Islet of Langerhans (tissue), 1 donor: ENCODE measurements around the gene QPCTL.
"Not testable (repeated sequence)": the region's sequence is repeated elsewhere in the genome, so short reads cannot be mapped to it uniquely, and the experiment has no call there.

ENCODE experiments used
- FAIRE-seq: peaks from one replicate; lab custom pipeline; 2011; peaks lifted over from hg19 to GRCh38; lab: Jason Lieb, UNC

Gene QPCTL

GRCh38 chr19:45676851-45677263 is 15.6 kb upstream of the QPCTL start:
- no peak for FAIRE-seq

DNA sequence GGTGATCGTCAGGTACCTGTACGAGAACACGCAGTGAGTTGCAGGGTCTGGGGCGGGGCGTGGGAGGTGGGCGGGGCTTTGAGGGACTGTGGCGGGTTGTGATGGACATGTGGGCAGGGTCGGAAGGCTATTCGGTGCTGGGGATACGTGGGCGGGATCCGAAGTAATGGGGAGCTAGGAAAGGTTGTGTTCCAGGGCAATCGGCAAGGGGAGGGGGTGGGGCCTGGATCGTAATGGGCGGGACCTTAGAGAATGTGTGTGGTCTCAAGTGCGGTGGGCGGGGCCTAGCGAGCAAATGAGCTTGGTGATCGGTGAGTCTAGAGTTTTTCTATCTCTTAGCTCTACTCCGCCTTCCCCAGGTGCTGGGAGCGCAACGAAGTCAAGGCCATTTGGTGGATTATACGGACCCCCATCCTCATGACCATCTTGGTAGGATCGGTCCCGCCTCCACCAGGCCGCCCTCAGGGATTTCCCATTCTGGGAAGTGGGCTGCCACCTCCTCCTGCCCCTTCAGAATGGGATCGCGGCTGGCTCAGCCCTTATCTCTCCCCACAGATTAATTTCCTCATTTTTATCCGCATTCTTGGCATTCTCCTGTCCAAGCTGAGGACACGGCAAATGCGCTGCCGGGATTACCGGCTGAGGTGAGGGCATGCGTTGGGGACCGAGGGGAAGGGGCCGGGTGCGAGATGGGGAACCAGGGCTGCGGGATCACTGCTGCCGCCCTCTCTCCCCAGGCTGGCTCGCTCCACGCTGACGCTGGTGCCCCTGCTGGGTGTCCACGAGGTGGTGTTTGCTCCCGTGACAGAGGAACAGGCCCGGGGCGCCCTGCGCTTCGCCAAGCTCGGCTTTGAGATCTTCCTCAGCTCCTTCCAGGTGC is 14.9 kb upstream of the QPCTL start:
- FAIRE-seq: no peak

DNA sequence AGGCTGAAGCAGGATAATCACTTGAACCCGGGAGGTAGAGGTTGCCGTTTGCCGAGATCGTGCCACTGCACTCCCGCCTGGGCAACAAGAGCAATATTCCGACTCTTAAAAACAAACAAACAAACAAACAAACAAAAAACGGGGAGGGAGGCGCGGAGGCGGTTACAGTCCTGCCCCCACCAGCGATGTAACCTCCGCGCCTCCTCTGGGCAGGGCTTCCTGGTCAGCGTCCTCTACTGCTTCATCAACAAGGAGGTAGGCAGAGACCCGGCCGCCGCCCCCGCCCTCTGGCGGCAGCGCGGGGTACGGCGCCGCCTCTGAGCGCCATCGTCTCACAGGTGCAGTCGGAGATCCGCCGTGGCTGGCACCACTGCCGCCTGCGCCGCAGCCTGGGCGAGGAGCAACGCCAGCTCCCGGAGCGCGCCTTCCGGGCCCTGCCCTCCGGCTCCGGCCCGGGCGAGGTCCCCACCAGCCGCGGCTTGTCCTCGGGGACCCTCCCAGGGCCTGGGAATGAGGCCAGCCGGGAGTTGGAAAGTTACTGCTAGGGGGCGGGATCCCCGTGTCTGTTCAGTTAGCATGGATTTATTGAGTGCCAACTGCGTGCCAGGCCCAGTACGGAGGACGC is 11.0 kb upstream of the QPCTL start:
- FAIRE-seq: no peak

- no peak for FAIRE-seq
These were observed 10.3 kb upstream of the QPCTL start for GRCh38 chr19:45682117-45682516.

DNA sequence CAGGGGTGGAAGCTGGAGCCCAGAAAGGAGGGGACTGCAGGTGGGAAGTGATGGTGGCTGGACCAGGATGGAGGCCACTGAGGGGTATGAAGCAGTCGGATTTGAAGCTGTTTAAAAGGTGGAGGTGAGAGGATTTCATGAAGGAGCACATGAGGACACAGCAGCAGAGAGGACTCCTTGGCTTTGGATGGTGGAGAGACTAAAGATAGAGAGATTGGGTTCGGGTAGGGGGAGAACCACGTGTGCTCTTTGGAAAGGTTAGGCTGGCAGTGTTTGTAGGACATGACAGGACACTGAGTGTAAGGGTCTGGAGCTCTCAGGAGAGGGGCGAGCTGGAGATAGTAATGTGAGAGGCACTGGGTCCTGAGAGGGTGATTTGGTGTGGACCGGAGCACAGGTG is 9.6 kb upstream of the QPCTL start:
- no peak for FAIRE-seq

DNA sequence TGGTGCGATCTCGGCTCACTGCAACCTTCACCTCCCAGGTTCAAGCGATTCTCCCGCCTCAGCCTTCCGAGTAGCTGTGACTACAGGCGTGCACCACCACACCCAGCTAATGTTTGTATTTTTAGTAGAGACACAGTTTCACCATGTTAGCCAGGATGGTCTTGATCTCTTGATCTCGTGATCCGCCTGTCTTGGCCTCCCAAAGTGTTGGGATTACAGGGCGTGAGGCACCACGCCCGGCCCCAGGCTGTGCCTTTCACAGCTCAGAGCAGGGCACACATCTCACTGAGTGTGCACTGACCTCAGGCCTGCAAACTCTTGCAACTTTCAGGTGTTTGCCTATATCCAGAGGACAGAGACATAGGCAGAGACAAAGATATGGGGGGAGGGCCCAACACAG is 7.4 kb upstream of the QPCTL start:
- not testable (repeated sequence) for FAIRE-seq

DNA sequence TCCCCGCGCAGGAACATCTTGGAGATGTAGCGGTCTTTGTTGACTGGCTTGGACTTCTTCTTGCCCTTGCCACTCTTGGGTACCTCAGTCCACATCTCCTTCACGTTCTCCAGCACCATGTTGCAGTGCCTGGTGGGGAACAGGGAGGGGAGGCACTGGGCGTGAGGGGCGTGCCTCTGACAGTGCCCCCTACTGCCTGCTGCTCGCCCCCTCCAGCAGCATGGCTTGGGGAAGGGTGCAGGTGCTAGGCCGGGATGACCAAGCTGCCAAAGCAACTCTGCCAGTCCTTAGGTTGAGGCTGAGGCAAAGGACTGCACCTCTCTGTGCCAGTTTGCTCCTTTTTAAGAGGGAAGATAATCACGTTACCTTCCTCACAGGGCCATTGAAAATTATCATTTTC is 4.9 kb upstream of the QPCTL start:
- no peak for FAIRE-seq

DNA sequence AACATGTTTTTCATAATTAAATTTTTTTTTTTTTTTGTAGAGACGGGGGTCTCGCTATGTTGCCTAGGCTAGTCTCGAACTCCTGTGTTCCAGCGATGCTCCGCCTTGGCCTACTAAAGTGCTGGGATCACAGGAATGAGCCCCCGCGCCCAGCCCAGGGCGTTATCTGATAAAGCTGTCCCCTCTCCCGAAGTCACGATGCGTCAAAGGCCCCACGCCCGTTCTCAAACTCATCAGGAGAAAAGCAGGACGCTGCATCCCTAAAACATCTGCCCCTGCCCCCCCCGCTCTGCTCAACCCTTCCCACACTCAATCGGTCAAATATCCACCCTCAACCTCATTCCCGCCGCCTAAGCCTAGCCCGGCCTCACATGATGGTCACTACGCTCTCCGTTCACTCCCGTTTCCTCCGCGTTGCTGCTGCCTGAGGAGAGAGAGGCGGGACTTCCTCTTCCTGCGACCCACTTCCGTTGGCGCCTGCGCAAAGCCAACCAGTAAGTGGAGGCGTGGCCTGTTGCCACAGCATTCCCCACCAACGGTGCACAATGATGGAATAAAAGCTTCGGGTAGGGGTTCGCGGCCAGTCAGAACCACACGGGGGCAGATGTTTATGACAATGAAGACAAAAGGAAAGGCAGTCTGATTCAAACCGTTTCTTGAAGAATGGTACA is 815 bp upstream of the QPCTL start, which contains the start of gene SNRPD2:
Gene SNRPD2 (minus strand): TSS at position 438 of the 671 bp plus-strand sequence. CDS start 65 bp downstream, at position 373.
- peak; percentile 51 for FAIRE-seq

- FAIRE-seq: no peak
These were observed 781 bp downstream of the QPCTL start for GRCh38 chr19:45693106-45693788.

GRCh38 chr19:45701676-45702075 is 9.2 kb downstream of the QPCTL start:
- no peak for FAIRE-seq

DNA sequence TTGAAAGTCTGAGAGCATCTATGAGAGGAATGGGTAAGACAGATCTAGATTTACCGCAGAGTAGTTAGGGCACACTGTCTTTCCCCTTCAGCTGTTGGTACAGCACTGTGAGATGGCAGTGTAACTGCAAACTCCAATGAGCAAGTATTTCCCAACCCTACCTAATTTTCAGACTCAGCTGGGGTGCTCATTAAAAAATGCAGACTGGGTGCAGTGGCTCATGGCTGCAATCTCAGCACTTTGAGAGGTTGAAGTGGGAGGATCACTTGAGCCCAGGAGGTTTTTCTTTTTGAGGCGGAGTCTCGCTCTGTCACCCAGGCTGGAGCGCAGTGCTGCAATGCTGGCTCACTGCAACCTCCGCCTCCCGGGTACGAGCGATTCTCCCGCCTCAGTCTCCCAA is 12.6 kb downstream of the QPCTL start:
- no peak for FAIRE-seq

- FAIRE-seq: no peak
These were observed 13.4 kb downstream of the QPCTL start for GRCh38 chr19:45705710-45706415.

GRCh38 chr19:45710356-45711130 is 18.1 kb downstream of the QPCTL start:
- no peak for FAIRE-seq

- FAIRE-seq: no peak
These were observed 19.6 kb downstream of the QPCTL start for GRCh38 chr19:45711851-45712698.

GRCh38 chr19:45712699-45713067 is 20.2 kb downstream of the QPCTL start:
- no peak for FAIRE-seq

DNA sequence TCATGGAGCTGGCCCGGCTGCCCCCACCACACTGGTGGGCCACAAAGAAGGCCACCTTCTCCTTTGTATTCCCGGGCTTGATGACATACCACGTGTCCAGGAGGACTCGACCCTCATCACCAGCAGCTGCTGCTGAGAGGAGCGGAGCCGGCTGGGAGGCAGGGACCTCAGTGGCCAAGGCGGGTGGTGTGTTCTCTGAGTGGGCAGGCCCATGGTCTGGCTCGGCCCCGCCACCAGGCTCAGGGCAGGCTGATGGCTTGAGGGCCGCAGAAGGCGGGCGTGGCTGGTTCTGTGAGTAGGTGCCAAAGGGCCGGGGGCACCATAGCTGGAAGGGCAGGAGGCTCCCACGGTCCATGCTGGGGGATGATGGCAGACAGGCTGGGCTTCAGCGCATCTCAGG is 20.7 kb downstream of the QPCTL start:
- no peak for FAIRE-seq

GRCh38 chr19:45715139-45715538 is 22.7 kb downstream of the QPCTL start:
- FAIRE-seq: no peak

GRCh38 chr19:45716359-45717130 is 24.1 kb downstream of the QPCTL start:
- no peak for FAIRE-seq
